MCF 10A (cell line): ENCODE results near the gene FTCD. TPM values are rescaled to one million over a fixed set of nuclear protein-coding genes. Genes with fewer than 3 reads are reported as not detected.

Source experiments
- BruUV-seq: library from RNA; stranded (reverse); fragments of 400-500 nt; replicated peaks from 2 replicates; lab custom pipeline; 2021; lab: Mats Ljungman, UMichigan
- CTCF ChIA-PET: fragments of 300-600 bp; sonication (Branson Sonifier 250); formaldehyde crosslinking; extraction: SDS; loops from one replicate; lab custom pipeline; 2021; ENCODE audit warnings: antibody characterized with exemption, inconsistent platforms; lab: Yijun Ruan, JAX
- POLR2A ChIA-PET: fragments of 300-600, 350-650 bp; sonication (Branson Sonifier 250); formaldehyde crosslinking; extraction: SDS; loops from one replicate; lab custom pipeline; 2020; ENCODE audit warnings: antibody characterized with exemption, inconsistent platforms; lab: Yijun Ruan, JAX
- DNase-seq: peaks from one replicate; pipeline ENCODE4 v3.0.0-alpha.2; 2018; ENCODE audit not compliant: unreplicated experiment
- H3K27ac Mint-ChIP-seq: one replicate; pipeline ENCODE4 v1.8.0; 2022; ENCODE audit warnings: mild to moderate bottlenecking, low read depth, mixed read lengths; ENCODE audit not compliant: unreplicated experiment
- H3K27me3 Mint-ChIP-seq: one replicate; pipeline ENCODE4 v1.8.0; 2022; ENCODE audit warnings: mixed read lengths; ENCODE audit not compliant: insufficient read depth, unreplicated experiment
- H3K36me3 Mint-ChIP-seq: one replicate; pipeline ENCODE4 v1.8.0; 2022; ENCODE audit warnings: mild to moderate bottlenecking, moderate library complexity, mixed read lengths; ENCODE audit not compliant: insufficient read depth, unreplicated experiment
- H3K4me1 Mint-ChIP-seq: one replicate; pipeline ENCODE4 v1.8.0; 2022; ENCODE audit warnings: mixed read lengths; ENCODE audit not compliant: insufficient read depth, unreplicated experiment
- H3K4me3 Mint-ChIP-seq: one replicate; pipeline ENCODE4 v1.8.0; 2022; ENCODE audit warnings: mild to moderate bottlenecking, moderate library complexity, mixed read lengths; ENCODE audit not compliant: unreplicated experiment
- H3K9me3 Mint-ChIP-seq: one replicate; pipeline ENCODE4 v1.8.0; 2022; ENCODE audit warnings: mixed read lengths; ENCODE audit not compliant: unreplicated experiment
- CTCF ChIP-seq: fragments of 200-600 bp; IDR thresholded peaks from one replicate; pipeline ENCODE4 v1.8.0; 2022; ENCODE audit warnings: antibody characterized with exemption, mild to moderate bottlenecking; ENCODE audit not compliant: unreplicated experiment
- intact Hi-C: fragments of 100-400 bp; cut with micrococcal nuclease; formaldehyde crosslinking; loops from 2 replicates; pipeline ENCODE4 v1.14.1; 2022
- total RNA-seq: library from RNA; stranded (reverse); gene quantifications from 2 replicates; pipeline ENCODE4 v1.2.3, GENCODE V29; 2022

FTCD gene
- total RNA-seq, 1 experiment from 2014 or later = not detected

- no peak for DNase-seq
- Mint-ChIP-seq H3K27ac (no peak overlapping the region), H3K4me1 (no peaks in the 10 kb centered on the region), H3K9me3 (peaks cover 15% of the 10 kb centered on the region), H3K4me3 (no peak overlapping the region), H3K36me3 (peaks cover 5% of the 10 kb centered on the region), H3K27me3 (peaks cover 49% of the 10 kb centered on the region)
- intact Hi-C loops = no loop called here
- TF ChIP-seq CTCF = no peak
- POLR2A ChIA-PET = no interaction called here
- CTCF ChIA-PET = no interaction called here
- no TSS peak for BruUV-seq
These were observed 56.9 kb downstream of the FTCD start for GRCh38 chr21:46098303-46099141.

GRCh38 chr21:46097336-46098293 lies 57.8 kb downstream of the FTCD start, which contains the start of gene COL6A2:
Gene COL6A2, plus strand, starts transcription at chr21:46098112.
- H3K36me3 Mint-ChIP-seq = peaks cover 5% of the 10 kb centered on the region
- TF ChIP-seq CTCF = no peak
- peak; percentile 16 for DNase-seq
- H3K4me3 Mint-ChIP-seq = no peak within 1 kb of the TSS
- peaks cover 6% of the 10 kb centered on the region for H3K9me3 Mint-ChIP-seq
- intact Hi-C loops = no loop called here
- peaks cover 40% of the 10 kb centered on the region for H3K27me3 Mint-ChIP-seq
- no TSS peak for BruUV-seq
- no peaks in the 10 kb centered on the region for H3K4me1 Mint-ChIP-seq
- ChIA-PET CTCF (no interaction called here), POLR2A (no interaction called here)
- no peak within 1 kb of the TSS for H3K27ac Mint-ChIP-seq

- POLR2A ChIA-PET = no interaction called here
These were observed 58.6 kb downstream of the FTCD start for GRCh38 chr21:46096596-46097335.

More at GRCh38 chr21:46096596-46097335, 58.6 kb downstream of the FTCD start:
- Mint-ChIP-seq H3K27me3 (peaks cover 31% of the 10 kb centered on the region), H3K36me3 (no peaks in the 10 kb centered on the region), H3K4me3 (no peak overlapping the region), H3K27ac (no peak overlapping the region), H3K9me3 (no peaks in the 10 kb centered on the region), H3K4me1 (no peaks in the 10 kb centered on the region)
- intact Hi-C loops = no loop called here
- CTCF ChIA-PET = no interaction called here
- no peak for DNase-seq
- no TSS peak for BruUV-seq
- no peak for TF ChIP-seq CTCF
